GM18526 (cell line): ENCODE data around the gene STH.

ENCODE experiments used
- POLR2A ChIP-seq: IDR thresholded peaks from 3 replicates; pipeline ENCODE4 v1.6.1; 2011; ENCODE audit not compliant: insufficient read length; ENCODE audit errors: extremely low read depth

Gene STH

GRCh38 chr17:45976391-45976754 lies 22.7 kb upstream of the STH start:
- TF ChIP-seq POLR2A: no peak

GRCh38 chr17:45976755-45977505 lies 22.1 kb upstream of the STH start:
- TF ChIP-seq POLR2A: no peak

- no peak for TF ChIP-seq POLR2A
Measured at GRCh38 chr17:45977506-45977824, 21.6 kb upstream of the STH start.

GRCh38 chr17:45977976-45978626 lies 20.9 kb upstream of the STH start:
- TF ChIP-seq POLR2A: no peak

- no peak for TF ChIP-seq POLR2A
Measured at GRCh38 chr17:45979137-45979536, 19.9 kb upstream of the STH start.

- no peak for TF ChIP-seq POLR2A
Measured at GRCh38 chr17:45980855-45981254, 18.2 kb upstream of the STH start.

- TF ChIP-seq POLR2A: no peak
Measured at GRCh38 chr17:45981306-45981705, 17.7 kb upstream of the STH start.

GRCh38 chr17:45982791-45983613 lies 16.0 kb upstream of the STH start:
- no peak for TF ChIP-seq POLR2A

GRCh38 chr17:45983614-45984310 lies 15.3 kb upstream of the STH start:
- TF ChIP-seq POLR2A: no peak

GRCh38 chr17:45984368-45984767 lies 14.7 kb upstream of the STH start:
- TF ChIP-seq POLR2A: no peak

- no peak for TF ChIP-seq POLR2A
Measured at GRCh38 chr17:45985447-45985846, 13.6 kb upstream of the STH start.

GRCh38 chr17:45986056-45986455 lies 13.0 kb upstream of the STH start:
- no peak for TF ChIP-seq POLR2A

- TF ChIP-seq POLR2A: no peak
Measured at GRCh38 chr17:45987706-45988105, 11.3 kb upstream of the STH start.

- no peak for TF ChIP-seq POLR2A
Measured at GRCh38 chr17:45989759-45990158, 9.3 kb upstream of the STH start.

- no peak for TF ChIP-seq POLR2A
Measured at GRCh38 chr17:45990886-45991285, 8.2 kb upstream of the STH start.

GRCh38 chr17:45991341-45991740 lies 7.7 kb upstream of the STH start:
- no peak for TF ChIP-seq POLR2A
